Hepatocyte (in vitro differentiated cells): ENCODE results near the gene TMEM33. TPM values are rescaled to one million over a fixed set of nuclear protein-coding genes. Genes with fewer than 3 reads are reported as not detected.

ENCODE experiments used
- DNase-seq: peaks from one replicate; pipeline ENCODE4 v3.0.0-alpha.2; 2016; ENCODE audit warnings: low spot score
- H2AFZ ChIP-seq: fragments of 200-600 bp; sonication (generic); 2 replicates; pipeline ENCODE4 v1.6.0; 2016; ENCODE audit warnings: antibody characterized with exemption, mild to moderate bottlenecking
- H3K27ac ChIP-seq: fragments of 200-600 bp; sonication (generic); 2 replicates; pipeline ENCODE4 v1.5.1; 2016; ENCODE audit warnings: mild to moderate bottlenecking
- H3K27me3 ChIP-seq: fragments of 200-600 bp; sonication (generic); 2 replicates; pipeline ENCODE4 v1.6.1; 2016
- H3K36me3 ChIP-seq: fragments of 200-600 bp; sonication (generic); replicated peaks from 2 replicates; pipeline ENCODE4 v1.5.1; 2016; ENCODE audit warnings: low read depth; ENCODE audit not compliant: insufficient read depth
- H3K4me1 ChIP-seq: fragments of 200-600 bp; sonication (generic); 2 replicates; pipeline ENCODE4 v1.5.1; 2016; ENCODE audit warnings: mild to moderate bottlenecking, moderate library complexity; ENCODE audit not compliant: insufficient read depth
- H3K4me2 ChIP-seq: fragments of 200-600 bp; sonication (generic); 2 replicates; pipeline ENCODE4 v1.6.0; 2016
- H3K4me3 ChIP-seq: fragments of 200-600 bp; sonication (generic); 2 replicates; pipeline ENCODE4 v1.5.1; 2016; ENCODE audit warnings: mild to moderate bottlenecking
- H3K79me2 ChIP-seq: fragments of 200-600 bp; sonication (generic); 2 replicates; pipeline ENCODE4 v1.6.0; 2017; ENCODE audit warnings: mild to moderate bottlenecking
- H3K9me2 ChIP-seq: fragments of 200-600 bp; sonication (generic); replicated peaks from 2 replicates; pipeline ENCODE4 v1.6.0; 2017; ENCODE audit warnings: mild to moderate bottlenecking; ENCODE audit not compliant: insufficient read depth
- H3K9me3 ChIP-seq: fragments of 200-600 bp; sonication (generic); 2 replicates; pipeline ENCODE4 v1.5.1; 2016; ENCODE audit warnings: low read depth, mild to moderate bottlenecking
- H4K20me1 ChIP-seq: fragments of 200-600 bp; sonication (generic); 2 replicates; pipeline ENCODE4 v1.6.0; 2016; ENCODE audit warnings: mild to moderate bottlenecking; ENCODE audit not compliant: insufficient read depth, poor library complexity, severe bottlenecking
- CTCF ChIP-seq: fragments of 200-600 bp; sonication (generic); IDR thresholded peaks from 2 replicates; pipeline ENCODE4 v1.5.1; 2016; ENCODE audit warnings: antibody characterized with exemption, mild to moderate bottlenecking; ENCODE audit not compliant: poor library complexity
- EZH2 ChIP-seq: fragments of 200-600 bp; sonication (generic); IDR thresholded peaks from 2 replicates; pipeline ENCODE4 v1.6.1; 2016; ENCODE audit warnings: antibody characterized with exemption, mild to moderate bottlenecking, borderline replicate concordance
- EZH2phosphoT487 ChIP-seq: fragments of 200-600 bp; sonication (generic); IDR thresholded peaks from one replicate; pipeline ENCODE4 v1.6.1; 2018; ENCODE audit warnings: antibody characterized with exemption, mild to moderate bottlenecking, low read depth, moderate library complexity; ENCODE audit not compliant: unreplicated experiment, severe bottlenecking
- WGBS: methylation state at CpG from one replicate; pipeline ENCODE4 v1.1.6; 2016; ENCODE audit warnings: low lambda C conversion rate; ENCODE audit errors: missing lambda C conversion rate; 5-methylcytosine and 5-hydroxymethylcytosine counted together
- polyA plus RNA-seq: library from polyadenylated mRNA; unstranded; fragments of >200 nt; fragmentation: Nextera tagmentation; extraction: Ambion mirVana; gene quantifications from 2 replicates; pipeline ENCODE4 v1.2.1, GENCODE V29; 2016
- total RNA-seq: library from RNA; depleted of rRNA; stranded (reverse); fragments of >200 nt; gene quantifications from 2 replicates; pipeline ENCODE4 v1.2.3, GENCODE V29; 2014

Gene TMEM33
- total and polyA plus RNA-seq, 2 experiments from 2014 or later: 38.3 to 77.6 TPM

GRCh38 chr4:41932988-41933387, 2.2 kb upstream of the TMEM33 start:
- no peaks in the 10 kb centered on the region for H3K27me3 ChIP-seq
- 67% methylated on average over 3 of the region's 3 CpGs for WGBS
- no peak overlapping the region for H3K4me3 ChIP-seq
- no peak overlapping the region for H3K4me2 ChIP-seq
- peaks cover 25% of the 10 kb centered on the region for H3K79me2 ChIP-seq
- H4K20me1 ChIP-seq: peaks cover 15% of the 10 kb centered on the region
- no peak overlapping the region for H3K27ac ChIP-seq
- H2AFZ ChIP-seq: no peak overlapping the region
- H3K9me2 ChIP-seq: no peaks in the 10 kb centered on the region
- no peaks in the 10 kb centered on the region for H3K9me3 ChIP-seq
- no peak for DNase-seq
- peaks cover 17% of the 10 kb centered on the region for H3K4me1 ChIP-seq
- no peak for TF ChIP-seq CTCF
- TF ChIP-seq EZH2phosphoT487: no peak
- no peak for TF ChIP-seq EZH2
- H3K36me3 ChIP-seq: no peaks in the 10 kb centered on the region

- 96% methylated on average over 10 of the region's 10 CpGs for whole genome bisulfite sequencing
Observed at GRCh38 chr4:41933997-41934503, 1.2 kb upstream of the TMEM33 start.

GRCh38 chr4:41934514-41934900, 722 bp upstream of the TMEM33 start:
- Histone ChIP-seq H3K4me3 (no peak overlapping the region), H3K36me3 (no peaks in the 10 kb centered on the region), H2AFZ (peak overlapping the region; percentile 60), H3K27ac (no peak overlapping the region), H3K79me2 (peaks cover 40% of the 10 kb centered on the region), H3K9me2 (no peaks in the 10 kb centered on the region), H3K9me3 (no peaks in the 10 kb centered on the region), H3K27me3 (no peaks in the 10 kb centered on the region), H4K20me1 (peaks cover 20% of the 10 kb centered on the region), H3K4me2 (peak overlapping the region; percentile 67), H3K4me1 (peaks cover 17% of the 10 kb centered on the region)
- WGBS: 92% methylated on average over 9 of the region's 9 CpGs
- TF ChIP-seq CTCF: no peak
- no peak for TF ChIP-seq EZH2phosphoT487
- TF ChIP-seq EZH2: no peak
- no peak for DNase-seq

More at GRCh38 chr4:41933997-41934503, 1.2 kb upstream of the TMEM33 start:
- Histone ChIP-seq H3K79me2 (peaks cover 35% of the 10 kb centered on the region), H3K9me3 (no peaks in the 10 kb centered on the region), H3K4me1 (peaks cover 17% of the 10 kb centered on the region), H3K9me2 (no peaks in the 10 kb centered on the region), H3K27me3 (no peaks in the 10 kb centered on the region), H3K36me3 (no peaks in the 10 kb centered on the region), H3K27ac (no peak overlapping the region), H3K4me2 (peak overlapping the region; percentile 67), H4K20me1 (peaks cover 20% of the 10 kb centered on the region), H2AFZ (peak overlapping the region; percentile 60), H3K4me3 (no peak overlapping the region)
- no peak for TF ChIP-seq EZH2
- TF ChIP-seq CTCF: no peak
- no peak for TF ChIP-seq EZH2phosphoT487
- no peak for DNase-seq

- no peaks in the 10 kb centered on the region for H3K9me3 ChIP-seq
- peaks cover 50% of the 10 kb centered on the region for H3K79me2 ChIP-seq
- no peaks in the 10 kb centered on the region for H3K27me3 ChIP-seq
- H3K4me3 ChIP-seq: peak overlapping the region; percentile 34
- DNase-seq: peak; percentile 61
- H2AFZ ChIP-seq: peak overlapping the region; percentile 72
- TF ChIP-seq EZH2phosphoT487 (no peak), CTCF (no peak), EZH2 (no peak)
- H3K4me1 ChIP-seq: peaks cover 17% of the 10 kb centered on the region
- H4K20me1 ChIP-seq: peaks cover 20% of the 10 kb centered on the region
- peak overlapping the region; percentile 82 for H3K4me2 ChIP-seq
- peak overlapping the region; percentile 97 for H3K27ac ChIP-seq
- no peaks in the 10 kb centered on the region for H3K36me3 ChIP-seq
- H3K9me2 ChIP-seq: no peaks in the 10 kb centered on the region
- under 1% methylated on average over 12 of the region's 12 CpGs for WGBS
Observed at GRCh38 chr4:41935652-41936021, 408 bp downstream of the TMEM33 start.
